A673 (cell line): ENCODE results near the gene PDE10A.

Source experiments
- CTCF ChIP-seq: fragments of 300-800, 200-600 bp; sonication (generic); conservative IDR thresholded peaks from 2 replicates; pipeline ENCODE4 v1.5.1; 2017; ENCODE audit warnings: low read depth, mild to moderate bottlenecking, antibody characterized with exemption, low read length, moderate library complexity, mixed read lengths
- EZH2 ChIP-seq: fragments of 200-600 bp; sonication (generic); IDR thresholded peaks from 2 replicates; pipeline ENCODE4 v1.6.1; 2017; ENCODE audit warnings: borderline replicate concordance, low read depth, mild to moderate bottlenecking, mixed read lengths, antibody characterized with exemption, low read length; ENCODE audit not compliant: poor library complexity, severe bottlenecking

GRCh38 chr6:165552248-165552736 lies 110.7 kb downstream of the PDE10A start:
- TF ChIP-seq CTCF (no peak), EZH2 (no peak)
